ENCODE measurements around the gene CFAP410. TPM values are rescaled to one million over a fixed set of nuclear protein-coding genes. Genes with fewer than 3 reads are reported as not detected.
"Not testable (repeated sequence)": the region's sequence is repeated elsewhere in the genome, so short reads cannot be mapped to it uniquely, and the experiment has no call there.

Gene CFAP410
- total RNA-seq, 1 donor from 2014 or later = 14.2 TPM

DNA sequence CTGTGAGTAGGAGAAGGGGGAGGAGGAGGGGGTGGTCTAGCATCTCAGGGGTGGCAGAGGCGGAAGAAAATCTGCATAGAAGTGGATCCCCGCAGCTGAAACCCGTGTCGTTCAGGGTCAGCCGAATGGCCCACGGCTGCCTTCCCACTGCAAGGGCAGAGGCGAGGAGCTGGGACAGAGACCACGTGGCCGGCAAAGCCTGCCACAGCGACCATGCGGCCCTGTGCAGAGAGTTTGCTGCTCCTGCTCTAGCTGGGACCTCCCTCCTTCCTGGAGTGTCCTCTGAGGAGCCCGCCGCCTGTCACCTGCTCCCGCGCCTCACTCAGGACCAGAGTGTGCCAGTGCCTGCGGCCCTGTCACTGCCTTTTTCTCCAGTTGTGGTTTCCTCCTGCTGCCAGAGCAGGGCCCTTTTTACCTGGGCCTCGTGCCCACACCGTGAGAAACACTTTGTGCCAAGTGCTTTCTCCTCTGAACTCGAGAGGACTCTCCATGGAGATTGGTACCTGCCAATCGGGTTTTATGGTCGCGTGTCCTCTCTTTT is 8.8 kb upstream of the CFAP410 start:
- peak; percentile 82 for DNase-seq (ENCODE audit: low spot score)
- TF ChIP-seq, protein P1, sequence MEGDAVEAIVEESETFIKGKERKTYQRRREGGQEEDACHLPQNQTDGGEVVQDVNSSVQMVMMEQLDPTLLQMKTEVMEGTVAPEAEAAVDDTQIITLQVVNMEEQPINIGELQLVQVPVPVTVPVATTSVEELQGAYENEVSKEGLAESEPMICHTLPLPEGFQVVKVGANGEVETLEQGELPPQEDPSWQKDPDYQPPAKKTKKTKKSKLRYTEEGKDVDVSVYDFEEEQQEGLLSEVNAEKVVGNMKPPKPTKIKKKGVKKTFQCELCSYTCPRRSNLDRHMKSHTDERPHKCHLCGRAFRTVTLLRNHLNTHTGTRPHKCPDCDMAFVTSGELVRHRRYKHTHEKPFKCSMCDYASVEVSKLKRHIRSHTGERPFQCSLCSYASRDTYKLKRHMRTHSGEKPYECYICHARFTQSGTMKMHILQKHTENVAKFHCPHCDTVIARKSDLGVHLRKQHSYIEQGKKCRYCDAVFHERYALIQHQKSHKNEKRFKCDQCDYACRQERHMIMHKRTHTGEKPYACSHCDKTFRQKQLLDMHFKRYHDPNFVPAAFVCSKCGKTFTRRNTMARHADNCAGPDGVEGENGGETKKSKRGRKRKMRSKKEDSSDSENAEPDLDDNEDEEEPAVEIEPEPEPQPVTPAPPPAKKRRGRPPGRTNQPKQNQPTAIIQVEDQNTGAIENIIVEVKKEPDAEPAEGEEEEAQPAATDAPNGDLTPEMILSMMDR (IDR thresholded peaks at IDR 0.05) = no peak
- H3K27ac Mint-ChIP-seq (ENCODE audit: unreplicated experiment) = no peak overlapping the region
- no peak overlapping the region for H3K4me3 Mint-ChIP-seq (ENCODE audit: unreplicated experiment)
- H3K36me3 Mint-ChIP-seq (ENCODE audit: low read depth) = no peaks in the 10 kb centered on the region
- H3K27me3 Mint-ChIP-seq (ENCODE audit: low read depth) = peaks cover 9% of the 10 kb centered on the region
- no peaks in the 10 kb centered on the region for H3K4me1 Mint-ChIP-seq (ENCODE audit: low read depth)
- no peaks in the 10 kb centered on the region for H3K9me3 Mint-ChIP-seq (ENCODE audit: low read depth)

DNA sequence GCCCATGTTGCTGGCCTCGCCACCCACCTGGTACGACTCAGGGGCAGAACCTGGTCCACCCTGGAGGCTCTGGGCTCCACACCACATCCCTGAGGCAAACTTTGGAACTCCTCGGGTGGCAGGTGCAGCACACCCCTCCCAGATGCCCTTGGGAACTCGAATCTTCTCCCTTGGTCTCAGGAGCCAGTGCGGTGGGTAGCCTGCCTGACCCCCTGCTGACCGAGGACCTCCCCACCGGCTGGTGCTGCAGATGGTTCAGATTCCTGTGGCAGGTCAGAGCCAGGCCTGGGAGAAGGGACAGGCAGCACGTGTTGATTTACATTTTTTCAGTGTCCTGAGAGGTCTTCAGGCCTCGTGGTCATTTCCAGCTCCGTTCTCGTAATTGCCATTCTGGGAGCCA is 6.3 kb upstream of the CFAP410 start:
- TF ChIP-seq, protein P1 (IDR thresholded peaks at IDR 0.05) = no peak
- no peaks in the 10 kb centered on the region for H3K36me3 Mint-ChIP-seq (ENCODE audit: low read depth)
- peaks cover 2% of the 10 kb centered on the region for H3K4me1 Mint-ChIP-seq (ENCODE audit: low read depth)
- H3K9me3 Mint-ChIP-seq (ENCODE audit: low read depth) = no peaks in the 10 kb centered on the region
- peaks cover 5% of the 10 kb centered on the region for H3K27me3 Mint-ChIP-seq (ENCODE audit: low read depth)
- no peak overlapping the region for H3K4me3 Mint-ChIP-seq (ENCODE audit: unreplicated experiment)
- no peak for DNase-seq (ENCODE audit: low spot score)
- H3K27ac Mint-ChIP-seq (ENCODE audit: unreplicated experiment) = no peak overlapping the region

DNA sequence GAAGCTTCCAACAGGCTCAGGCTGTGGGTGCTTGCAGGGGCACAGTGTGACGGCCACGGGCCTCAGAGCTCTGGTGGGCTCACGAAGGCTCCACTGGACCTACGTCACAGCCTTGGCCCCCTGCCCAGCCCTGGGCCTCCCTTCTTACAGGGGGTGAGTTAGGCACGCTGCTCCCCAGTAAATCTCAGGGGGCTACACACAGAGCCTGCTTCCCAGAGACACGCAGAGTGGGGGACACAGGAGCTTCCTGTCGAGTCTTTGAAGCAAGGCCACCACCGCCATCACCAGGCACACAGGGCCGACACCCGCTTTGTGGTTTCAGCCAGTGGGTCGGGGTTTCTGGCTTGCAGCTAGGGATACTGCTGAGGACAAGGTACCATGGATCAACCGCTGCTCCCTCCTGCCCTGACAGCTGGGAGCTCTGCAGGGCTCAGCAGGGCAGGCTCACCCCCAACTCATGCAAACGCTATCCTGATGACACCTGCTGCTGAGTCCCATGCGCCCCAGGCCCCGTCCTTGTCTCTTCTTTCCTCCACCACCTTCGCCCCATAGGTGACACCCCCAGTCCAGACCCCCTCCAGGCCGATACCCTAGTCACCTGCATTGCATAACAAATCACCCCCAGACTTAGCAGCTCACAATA is 5.5 kb upstream of the CFAP410 start:
- no peak overlapping the region for H3K27ac Mint-ChIP-seq (ENCODE audit: unreplicated experiment)
- peaks cover 5% of the 10 kb centered on the region for H3K27me3 Mint-ChIP-seq (ENCODE audit: low read depth)
- peaks cover 8% of the 10 kb centered on the region for H3K4me1 Mint-ChIP-seq (ENCODE audit: low read depth)
- H3K4me3 Mint-ChIP-seq (ENCODE audit: unreplicated experiment) = no peak overlapping the region
- H3K36me3 Mint-ChIP-seq (ENCODE audit: low read depth) = no peaks in the 10 kb centered on the region
- no peak for DNase-seq (ENCODE audit: low spot score)
- no peaks in the 10 kb centered on the region for H3K9me3 Mint-ChIP-seq (ENCODE audit: low read depth)
- TF ChIP-seq, protein P1 (IDR thresholded peaks at IDR 0.05) = no peak

DNA sequence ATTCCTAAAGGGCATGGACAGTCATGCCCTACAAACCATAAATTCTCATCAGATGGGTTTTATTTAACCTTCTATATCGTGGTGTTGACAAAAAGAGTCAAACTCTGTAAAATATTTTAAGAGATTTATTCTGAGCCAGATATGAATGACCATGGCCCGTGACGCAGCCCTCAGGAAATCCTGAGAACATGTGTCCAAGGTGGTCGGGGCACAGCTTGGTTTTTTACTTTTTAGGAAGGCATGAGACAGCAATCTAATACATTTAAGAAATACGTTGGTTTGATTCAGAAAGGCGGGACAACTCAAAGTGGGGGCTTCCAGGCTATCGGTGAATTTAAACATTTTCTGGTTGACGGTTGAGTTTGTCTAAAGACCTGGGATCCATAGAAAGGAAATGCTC is 3.8 kb upstream of the CFAP410 start:
- H3K9me3 Mint-ChIP-seq (ENCODE audit: low read depth); H3K36me3 Mint-ChIP-seq (ENCODE audit: low read depth): not testable (repeated sequence)

DNA sequence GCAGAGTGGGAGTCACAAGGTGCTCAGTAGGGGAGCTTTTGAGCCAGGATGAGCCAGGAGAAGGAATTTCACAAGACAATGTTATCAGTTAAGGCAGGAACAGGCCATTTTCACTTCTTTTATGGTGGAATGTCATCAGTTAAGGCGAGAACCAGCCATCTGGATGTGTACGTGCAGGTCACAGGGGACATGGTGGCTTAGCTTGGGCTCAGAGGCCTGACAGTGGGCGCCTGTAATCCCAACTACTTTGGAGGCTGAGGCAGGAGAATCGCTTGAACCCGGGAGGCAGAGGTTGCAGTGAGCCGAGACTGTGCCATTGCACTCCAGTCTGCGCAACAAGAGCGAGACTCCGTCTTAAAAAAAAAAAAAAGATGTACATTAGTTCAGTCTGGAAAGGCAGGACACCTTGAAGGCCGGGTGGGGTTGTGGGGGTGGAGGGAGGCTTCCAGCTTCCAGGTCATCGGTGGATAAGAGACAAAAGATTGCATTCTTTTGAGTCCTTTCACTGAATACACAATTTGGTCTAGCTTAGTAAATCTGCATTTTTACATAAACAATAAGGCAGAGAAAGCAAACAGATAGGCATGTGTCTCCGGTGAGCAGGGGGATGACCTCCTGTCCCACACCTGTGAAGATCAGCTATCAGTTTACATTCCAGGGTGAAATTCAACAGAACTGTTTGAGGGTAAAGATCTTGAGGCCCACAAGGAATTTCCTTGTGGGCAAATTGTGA is 2.7 kb upstream of the CFAP410 start:
- peaks cover 22% of the 10 kb centered on the region for H3K4me1 Mint-ChIP-seq (ENCODE audit: low read depth)
- H3K27me3 Mint-ChIP-seq (ENCODE audit: low read depth); DNase-seq (ENCODE audit: low spot score); H3K27ac Mint-ChIP-seq (ENCODE audit: unreplicated experiment); H3K4me3 Mint-ChIP-seq (ENCODE audit: unreplicated experiment); H3K9me3 Mint-ChIP-seq (ENCODE audit: low read depth); H3K36me3 Mint-ChIP-seq (ENCODE audit: low read depth): not testable (repeated sequence)

More for the DNA sequence above, 3.8 kb upstream of the CFAP410 start:
- not testable (repeated sequence) for H3K4me3 Mint-ChIP-seq (ENCODE audit: unreplicated experiment); H3K27me3 Mint-ChIP-seq (ENCODE audit: low read depth); H3K27ac Mint-ChIP-seq (ENCODE audit: unreplicated experiment); DNase-seq (ENCODE audit: low spot score)
- H3K4me1 Mint-ChIP-seq (ENCODE audit: low read depth) = peaks cover 16% of the 10 kb centered on the region

Data from chondrocyte (in vitro differentiated cells).